HG03159 (cell line): ENCODE measurements around the gene NTSR2.

Experiments used
- ATAC-seq: cut with Tn5 transposase; IDR thresholded peaks from one replicate; pipeline ENCODE4 v1.9.1; 2021; ENCODE audit warnings: mild to moderate bottlenecking, moderate library complexity; ENCODE audit not compliant: unreplicated experiment

NTSR2 gene

GRCh38 chr2:11699686-11700670 is 30.0 kb upstream of the NTSR2 start:
- no peak for ATAC-seq

- ATAC-seq = no peak
Observed at GRCh38 chr2:11698009-11698922, 28.3 kb upstream of the NTSR2 start.

- no peak for ATAC-seq
Observed at GRCh38 chr2:11697103-11697871, 27.3 kb upstream of the NTSR2 start.

GRCh38 chr2:11696736-11697102 is 26.7 kb upstream of the NTSR2 start:
- no peak for ATAC-seq

DNA sequence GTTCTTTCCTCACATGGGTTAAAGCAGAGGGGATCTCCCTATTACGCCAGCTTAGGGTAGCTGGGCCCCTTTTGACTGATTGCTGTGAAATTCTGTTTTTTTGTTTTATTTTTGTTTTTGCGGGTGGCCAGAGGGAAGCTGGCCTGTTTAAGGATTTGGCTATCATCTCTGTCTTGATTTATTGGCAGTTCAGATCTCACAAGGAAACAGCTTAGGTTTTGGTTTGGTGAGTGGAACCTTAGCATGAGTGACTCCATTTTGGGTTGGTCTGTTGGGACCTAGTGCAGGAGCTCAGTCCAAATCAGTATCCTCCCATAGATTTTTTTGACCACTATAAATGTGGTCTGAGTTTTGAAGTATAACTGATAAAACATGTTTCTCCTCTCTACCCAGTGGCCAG is 25.6 kb upstream of the NTSR2 start:
- no peak for ATAC-seq

GRCh38 chr2:11692966-11693521 is 23.0 kb upstream of the NTSR2 start:
- peak; percentile 75 for ATAC-seq

DNA sequence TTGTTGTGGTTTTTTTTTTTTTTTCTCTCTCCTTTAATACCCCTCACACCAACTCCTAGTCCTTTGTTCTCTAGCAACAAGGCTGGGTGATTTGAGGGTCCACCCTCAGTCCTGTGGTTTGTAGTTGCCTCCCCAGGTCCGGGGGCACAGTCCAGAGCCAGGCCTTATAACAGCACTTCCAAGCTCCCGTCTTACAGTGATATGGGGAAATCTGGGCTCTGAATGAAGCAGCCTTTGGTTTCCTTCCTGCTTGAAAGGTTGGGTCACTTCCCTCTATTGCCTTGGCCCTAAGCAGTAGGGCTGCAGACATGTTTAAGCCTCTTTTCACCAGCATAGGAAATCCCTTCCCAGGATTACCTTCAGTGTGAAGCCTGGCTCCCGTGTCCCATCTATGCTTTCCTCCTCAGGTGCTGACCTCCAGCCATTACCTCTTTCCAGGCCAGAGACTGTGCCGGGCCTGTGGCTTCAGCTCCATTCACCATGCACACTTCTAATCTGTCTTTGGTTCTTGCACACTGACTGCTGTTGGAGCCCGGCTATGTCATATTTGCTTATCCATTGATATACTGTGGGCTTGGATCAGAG is 21.2 kb upstream of the NTSR2 start:
- no peak for ATAC-seq

GRCh38 chr2:11688222-11689069 is 18.5 kb upstream of the NTSR2 start:
- ATAC-seq = peak; percentile 75

DNA sequence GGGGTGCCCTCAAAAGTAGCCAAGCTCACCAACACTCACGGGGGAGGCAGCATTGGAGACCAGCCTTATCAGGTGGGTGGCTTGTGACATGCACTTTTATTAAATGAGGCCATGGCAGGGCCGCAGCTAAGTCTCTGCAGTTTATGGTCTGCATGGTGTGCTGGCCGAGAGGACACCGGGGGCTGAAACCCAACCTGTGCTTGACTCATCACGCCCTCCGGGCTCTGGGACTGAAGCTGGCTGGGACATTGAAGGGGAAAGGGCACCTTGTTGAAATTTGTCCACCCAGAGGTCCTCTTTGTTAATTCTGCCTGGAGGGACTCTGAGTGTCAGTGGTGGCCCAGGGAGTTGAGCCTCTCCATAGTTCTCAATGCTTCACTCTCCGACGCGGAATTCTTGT is 17.7 kb upstream of the NTSR2 start:
- ATAC-seq = no peak

GRCh38 chr2:11685906-11686470 is 16.0 kb upstream of the NTSR2 start:
- ATAC-seq = no peak

DNA sequence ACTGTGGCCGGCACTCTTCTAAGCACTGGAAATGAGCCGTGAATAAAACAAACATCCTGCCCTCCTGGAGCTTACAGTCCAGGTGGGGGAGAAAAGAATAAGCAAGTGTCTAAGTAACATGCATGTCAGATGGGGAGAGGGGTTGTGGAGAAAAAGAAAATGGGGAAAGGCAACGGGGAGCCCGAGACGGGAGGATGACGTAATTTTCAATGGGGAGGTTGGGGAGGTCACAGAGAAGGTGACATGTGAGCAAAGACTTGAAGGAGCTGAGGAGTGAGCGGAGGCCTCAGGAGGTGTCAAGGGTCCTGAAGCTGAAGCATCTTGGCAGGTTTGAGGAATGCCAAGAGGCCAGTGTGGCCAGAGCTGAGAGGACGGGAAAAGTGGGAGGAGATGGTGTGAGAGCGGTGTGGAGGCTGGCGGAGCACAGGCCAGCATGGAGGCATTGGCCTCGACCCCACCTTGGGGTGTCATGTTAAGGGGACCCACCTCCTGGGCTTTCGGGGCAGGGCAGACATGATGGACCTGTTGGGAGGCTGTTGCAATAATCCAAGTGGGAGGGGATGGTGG is 15.0 kb upstream of the NTSR2 start:
- no peak for ATAC-seq

- ATAC-seq = no peak
Observed at GRCh38 chr2:11683966-11684365, 14.0 kb upstream of the NTSR2 start.

- ATAC-seq = no peak
Observed at GRCh38 chr2:11683476-11683875, 13.5 kb upstream of the NTSR2 start.

- no peak for ATAC-seq
Observed at GRCh38 chr2:11682590-11682915, 12.6 kb upstream of the NTSR2 start.

- peak; percentile 50 for ATAC-seq
Observed at GRCh38 chr2:11681722-11682589, 12.0 kb upstream of the NTSR2 start.

DNA sequence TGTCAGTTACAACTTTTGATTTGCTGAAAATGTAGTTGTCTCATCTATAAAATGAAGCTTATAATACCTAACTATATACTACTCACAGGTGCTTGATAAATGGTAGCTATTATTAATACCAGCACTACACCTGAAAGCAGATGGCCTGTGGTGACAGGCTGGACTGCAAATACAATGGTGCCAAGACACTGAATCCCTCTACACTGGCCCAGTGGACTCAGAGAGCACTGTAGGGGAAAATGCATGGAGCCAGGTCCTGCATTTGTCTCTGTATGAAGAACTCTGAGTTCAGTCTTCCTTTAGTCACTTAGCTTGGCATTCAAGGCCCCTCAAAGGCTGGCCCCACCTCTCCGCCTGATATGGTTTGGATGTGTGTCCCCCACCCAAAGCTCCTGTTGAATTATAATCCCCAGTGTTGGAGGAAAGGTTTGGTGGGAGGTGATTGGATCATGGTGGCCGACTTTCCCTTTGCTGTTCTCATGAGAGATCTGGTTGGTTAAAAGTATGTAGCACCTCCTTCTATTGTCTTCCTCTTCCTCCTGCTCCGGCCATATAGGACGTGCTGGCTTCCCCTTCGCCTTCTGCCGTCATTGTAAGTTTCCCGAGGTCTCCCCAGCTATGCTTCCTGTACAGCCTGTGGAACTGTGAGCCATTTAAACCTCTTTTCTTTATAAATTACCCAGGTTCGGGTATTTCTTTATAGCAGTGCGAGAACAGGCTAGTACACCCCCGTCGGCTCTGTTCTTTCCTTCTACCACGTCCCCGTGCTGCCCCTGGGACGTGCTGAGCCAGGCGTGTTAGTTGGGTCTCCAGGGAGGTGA is 11.1 kb upstream of the NTSR2 start:
- no peak for ATAC-seq
